Activated CD8-positive, alpha-beta memory T cell treated with anti-CD3 and anti-CD28 coated beads, Interleukin-2, amount 50 U/mL, for 24 hours (primary cell): ENCODE measurements around the gene PGC.

Source experiments
- DNase-seq: peaks from one replicate; pipeline ENCODE4 v3.0.0-alpha.2; 2020; ENCODE audit errors: extremely low read depth

Gene PGC

GRCh38 chr6:41714556-41715273 is 32.5 kb downstream of the PGC start:
- no peak for DNase-seq

- no peak for DNase-seq
Measured at GRCh38 chr6:41713650-41714291, 33.4 kb downstream of the PGC start.

- no peak for DNase-seq
Measured at GRCh38 chr6:41713159-41713649, 34.0 kb downstream of the PGC start.

GRCh38 chr6:41712651-41713103 is 34.5 kb downstream of the PGC start:
- no peak for DNase-seq

- DNase-seq = no peak
Measured at GRCh38 chr6:41711323-41712038, 35.7 kb downstream of the PGC start.

GRCh38 chr6:41709375-41709774 is 37.8 kb downstream of the PGC start:
- no peak for DNase-seq

GRCh38 chr6:41708856-41709255 is 38.3 kb downstream of the PGC start:
- no peak for DNase-seq

GRCh38 chr6:41707565-41708200 is 39.5 kb downstream of the PGC start:
- DNase-seq = no peak

- DNase-seq = no peak
Measured at GRCh38 chr6:41706876-41707564, 40.2 kb downstream of the PGC start.

GRCh38 chr6:41705996-41706835 is 41.0 kb downstream of the PGC start:
- DNase-seq = peak; percentile 45

- DNase-seq = no peak
Measured at GRCh38 chr6:41705311-41705995, 41.7 kb downstream of the PGC start.

- no peak for DNase-seq
Measured at GRCh38 chr6:41704656-41705310, 42.4 kb downstream of the PGC start.

- DNase-seq = no peak
Measured at GRCh38 chr6:41704028-41704427, 43.2 kb downstream of the PGC start.

- no peak for DNase-seq
Measured at GRCh38 chr6:41702771-41703494, 44.3 kb downstream of the PGC start.

- no peak for DNase-seq
Measured at GRCh38 chr6:41702089-41702745, 45.0 kb downstream of the PGC start.

- DNase-seq = no peak
Measured at GRCh38 chr6:41700463-41701347, 46.5 kb downstream of the PGC start.

- DNase-seq = no peak
Measured at GRCh38 chr6:41699063-41699462, 48.1 kb downstream of the PGC start.
